ENCODE measurements around the gene NEUROD4.
A peak's percentile ranks its signal among the peaks of the same experiment; 100 is the strongest.

Gene NEUROD4

GRCh38 chr12:54996205-54996604, 23.6 kb upstream of the NEUROD4 start:
- peaks cover 4% of the 10 kb centered on the region; the same call in 1 of the 2 replicates for H3K9me3 ChIP-seq (ENCODE audit: insufficient read depth, low read length)
- H3F3A ChIP-seq (ENCODE audit: insufficient read depth): no peaks in the 10 kb centered on the region; the same call in 1 of the 2 replicates
- TF ChIP-seq, protein P1, sequence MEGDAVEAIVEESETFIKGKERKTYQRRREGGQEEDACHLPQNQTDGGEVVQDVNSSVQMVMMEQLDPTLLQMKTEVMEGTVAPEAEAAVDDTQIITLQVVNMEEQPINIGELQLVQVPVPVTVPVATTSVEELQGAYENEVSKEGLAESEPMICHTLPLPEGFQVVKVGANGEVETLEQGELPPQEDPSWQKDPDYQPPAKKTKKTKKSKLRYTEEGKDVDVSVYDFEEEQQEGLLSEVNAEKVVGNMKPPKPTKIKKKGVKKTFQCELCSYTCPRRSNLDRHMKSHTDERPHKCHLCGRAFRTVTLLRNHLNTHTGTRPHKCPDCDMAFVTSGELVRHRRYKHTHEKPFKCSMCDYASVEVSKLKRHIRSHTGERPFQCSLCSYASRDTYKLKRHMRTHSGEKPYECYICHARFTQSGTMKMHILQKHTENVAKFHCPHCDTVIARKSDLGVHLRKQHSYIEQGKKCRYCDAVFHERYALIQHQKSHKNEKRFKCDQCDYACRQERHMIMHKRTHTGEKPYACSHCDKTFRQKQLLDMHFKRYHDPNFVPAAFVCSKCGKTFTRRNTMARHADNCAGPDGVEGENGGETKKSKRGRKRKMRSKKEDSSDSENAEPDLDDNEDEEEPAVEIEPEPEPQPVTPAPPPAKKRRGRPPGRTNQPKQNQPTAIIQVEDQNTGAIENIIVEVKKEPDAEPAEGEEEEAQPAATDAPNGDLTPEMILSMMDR (IDR thresholded peaks at IDR 0.05; ENCODE audit: insufficient read depth, low read length, poor library complexity, severe bottlenecking): no peak
- TF ChIP-seq EZH2phosphoT487 (conservative IDR thresholded peaks at IDR 0.05; ENCODE audit: low read length): no peak
- H3K79me2 ChIP-seq (ENCODE audit: insufficient read depth, low read length): no peaks in the 10 kb centered on the region
- no peak overlapping the region for H2AFZ ChIP-seq (ENCODE audit: low read depth, low read length, severe bottlenecking)
- no peak overlapping the region for H3K4me3 ChIP-seq (ENCODE audit: insufficient read depth, low read length, poor library complexity, severe bottlenecking)
- H3K27ac ChIP-seq (ENCODE audit: low read depth, low read length): no peak overlapping the region
- H3K9ac ChIP-seq (ENCODE audit: low read length): no peak overlapping the region
- H3K9me2 ChIP-seq (replicated peaks; ENCODE audit: insufficient read depth, low read length): no peaks in the 10 kb centered on the region
- H4K20me1 ChIP-seq (ENCODE audit: low read depth, low read length): no peaks in the 10 kb centered on the region
- H3K4me2 ChIP-seq (ENCODE audit: low read depth, low read length, poor library complexity, severe bottlenecking): no peak overlapping the region
- H3K36me3 ChIP-seq (ENCODE audit: low read length): peaks cover 9% of the 10 kb centered on the region; the same call in 1 of the 2 replicates
- no peaks in the 10 kb centered on the region for H3K27me3 ChIP-seq (ENCODE audit: low read length)

DNA sequence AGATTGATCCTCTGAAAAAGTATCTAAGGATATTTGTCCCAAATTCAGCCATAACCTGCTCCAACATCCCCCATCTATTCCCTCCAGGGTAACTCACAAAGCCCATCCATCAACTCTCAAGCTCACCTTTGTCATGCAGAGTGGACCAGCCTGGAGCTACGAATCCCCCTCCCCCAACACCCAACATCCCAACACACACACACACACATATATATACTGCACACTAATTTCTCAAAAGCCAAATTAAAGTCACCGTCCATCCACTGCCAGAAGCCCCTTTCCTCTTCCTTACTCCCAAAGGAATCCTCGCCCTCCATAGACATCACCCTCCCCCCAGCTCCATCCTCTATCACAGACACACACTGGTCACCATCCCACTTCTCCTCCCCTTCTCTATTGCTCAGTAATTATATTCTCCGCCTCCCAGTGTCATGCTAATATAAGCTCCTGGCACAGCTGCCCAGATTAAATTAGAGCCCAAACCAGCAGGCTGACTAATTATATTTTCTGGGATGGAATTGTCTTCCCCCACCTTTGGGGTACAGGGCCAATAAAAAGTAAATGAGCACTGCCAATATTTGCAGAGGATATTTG, 21.7 kb upstream of the NEUROD4 start:
- Histone ChIP-seq H3K9me3 (ENCODE audit: insufficient read depth, low read length) (peaks cover 4% of the 10 kb centered on the region; the same call in 1 of the 2 replicates), H3K27ac (ENCODE audit: low read depth, low read length) (no peak overlapping the region), H3K4me3 (ENCODE audit: insufficient read depth, low read length, poor library complexity, severe bottlenecking) (no peak overlapping the region), H3K79me2 (ENCODE audit: insufficient read depth, low read length) (no peaks in the 10 kb centered on the region), H2AFZ (ENCODE audit: low read depth, low read length, severe bottlenecking) (no peak overlapping the region), H3K9me2 (replicated peaks; ENCODE audit: insufficient read depth, low read length) (no peaks in the 10 kb centered on the region), H4K20me1 (ENCODE audit: low read depth, low read length) (no peaks in the 10 kb centered on the region), H3K27me3 (ENCODE audit: low read length) (no peaks in the 10 kb centered on the region), H3K9ac (ENCODE audit: low read length) (no peak overlapping the region), H3K36me3 (ENCODE audit: low read length) (peaks cover 9% of the 10 kb centered on the region; the same call in 1 of the 2 replicates), H3K4me2 (ENCODE audit: low read depth, low read length, poor library complexity, severe bottlenecking) (no peak overlapping the region), H3F3A (ENCODE audit: insufficient read depth) (no peaks in the 10 kb centered on the region)
- TF ChIP-seq, protein P1 (IDR thresholded peaks at IDR 0.05; ENCODE audit: insufficient read depth, low read length, poor library complexity, severe bottlenecking): no peak
- no peak for TF ChIP-seq EZH2phosphoT487 (conservative IDR thresholded peaks at IDR 0.05; ENCODE audit: low read length)

DNA sequence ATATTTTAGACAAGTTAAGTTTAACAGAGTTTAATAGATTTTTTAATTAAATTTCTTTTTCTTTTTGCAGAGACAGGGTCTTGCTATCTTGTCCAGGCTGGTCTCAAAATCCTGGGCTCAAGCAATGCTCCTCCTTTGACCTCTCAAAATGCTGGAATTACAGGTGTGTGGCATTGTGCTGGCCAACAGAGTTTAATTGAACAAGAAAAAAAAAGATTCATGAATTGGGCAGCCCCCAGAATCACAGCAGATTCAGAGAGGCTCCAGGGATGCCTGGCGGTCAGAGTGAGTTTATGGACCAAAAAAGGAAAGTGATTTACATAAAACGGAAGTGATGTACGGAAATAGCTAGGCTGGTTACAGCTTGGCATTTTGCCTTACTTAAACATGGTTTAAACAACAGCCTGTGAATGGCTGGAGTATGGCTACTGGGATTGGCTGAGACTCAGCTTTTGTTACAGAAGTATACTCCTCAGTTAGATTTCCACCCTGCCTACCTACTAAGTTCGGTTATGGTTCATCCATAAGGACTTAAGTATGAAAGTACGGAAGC, 20.7 kb upstream of the NEUROD4 start:
- TF ChIP-seq, protein P1 (IDR thresholded peaks at IDR 0.05; ENCODE audit: insufficient read depth, low read length, poor library complexity, severe bottlenecking): no peak
- TF ChIP-seq EZH2phosphoT487 (conservative IDR thresholded peaks at IDR 0.05; ENCODE audit: low read length): no peak
- Histone ChIP-seq H3K27ac (ENCODE audit: low read depth, low read length) (0 out of 2 replicates have a peak overlapping the region, but pooled peaks have one; percentile 22), H3K36me3 (ENCODE audit: low read length) (peaks cover 9% of the 10 kb centered on the region; the same call in 1 of the 2 replicates), H3K9me2 (replicated peaks; ENCODE audit: insufficient read depth, low read length) (no peaks in the 10 kb centered on the region), H3K79me2 (ENCODE audit: insufficient read depth, low read length) (no peaks in the 10 kb centered on the region), H3K9me3 (ENCODE audit: insufficient read depth, low read length) (peaks cover 4% of the 10 kb centered on the region; the same call in 1 of the 2 replicates), H3K27me3 (ENCODE audit: low read length) (no peaks in the 10 kb centered on the region), H3F3A (ENCODE audit: insufficient read depth) (no peaks in the 10 kb centered on the region), H3K9ac (ENCODE audit: low read length) (no peak overlapping the region), H3K4me3 (ENCODE audit: insufficient read depth, low read length, poor library complexity, severe bottlenecking) (no peak overlapping the region), H3K4me2 (ENCODE audit: low read depth, low read length, poor library complexity, severe bottlenecking) (peak overlapping the region; percentile 30), H2AFZ (ENCODE audit: low read depth, low read length, severe bottlenecking) (no peak overlapping the region), H4K20me1 (ENCODE audit: low read depth, low read length) (no peaks in the 10 kb centered on the region)
